ENCODE results near the gene RRH.

DNA sequence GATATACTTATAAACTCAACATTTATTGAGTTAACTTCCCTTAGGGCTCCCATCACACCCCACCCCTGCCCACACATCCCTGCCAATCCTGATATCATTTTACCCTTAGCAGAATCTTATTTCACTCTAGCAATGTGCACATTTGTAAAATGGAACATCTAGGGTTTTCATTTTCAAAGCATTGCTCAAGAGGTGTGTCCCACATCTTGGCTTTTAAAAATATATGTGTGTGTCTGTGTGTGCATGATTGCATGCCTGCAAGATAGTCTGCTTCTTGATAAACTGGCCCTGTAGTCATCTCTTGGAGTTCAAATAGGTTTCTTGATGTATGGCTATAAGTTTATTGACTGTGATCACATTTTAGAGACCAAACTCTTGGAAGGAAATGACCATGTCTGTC is 58.5 kb downstream of the RRH start:
- no peak for TF ChIP-seq EZH2phosphoT487 (conservative IDR thresholded peaks at IDR 0.05; ENCODE audit: low read length)
- TF ChIP-seq, protein P1, sequence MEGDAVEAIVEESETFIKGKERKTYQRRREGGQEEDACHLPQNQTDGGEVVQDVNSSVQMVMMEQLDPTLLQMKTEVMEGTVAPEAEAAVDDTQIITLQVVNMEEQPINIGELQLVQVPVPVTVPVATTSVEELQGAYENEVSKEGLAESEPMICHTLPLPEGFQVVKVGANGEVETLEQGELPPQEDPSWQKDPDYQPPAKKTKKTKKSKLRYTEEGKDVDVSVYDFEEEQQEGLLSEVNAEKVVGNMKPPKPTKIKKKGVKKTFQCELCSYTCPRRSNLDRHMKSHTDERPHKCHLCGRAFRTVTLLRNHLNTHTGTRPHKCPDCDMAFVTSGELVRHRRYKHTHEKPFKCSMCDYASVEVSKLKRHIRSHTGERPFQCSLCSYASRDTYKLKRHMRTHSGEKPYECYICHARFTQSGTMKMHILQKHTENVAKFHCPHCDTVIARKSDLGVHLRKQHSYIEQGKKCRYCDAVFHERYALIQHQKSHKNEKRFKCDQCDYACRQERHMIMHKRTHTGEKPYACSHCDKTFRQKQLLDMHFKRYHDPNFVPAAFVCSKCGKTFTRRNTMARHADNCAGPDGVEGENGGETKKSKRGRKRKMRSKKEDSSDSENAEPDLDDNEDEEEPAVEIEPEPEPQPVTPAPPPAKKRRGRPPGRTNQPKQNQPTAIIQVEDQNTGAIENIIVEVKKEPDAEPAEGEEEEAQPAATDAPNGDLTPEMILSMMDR (IDR thresholded peaks at IDR 0.05; ENCODE audit: insufficient read depth, low read length, poor library complexity, severe bottlenecking): no peak
